Erythroblast (primary cell): ENCODE results near the gene COL24A1.

Experiments used
- GATA1 ChIP-seq: IDR thresholded peaks from 2 replicates; pipeline ENCODE4 v1.6.1; 2011; ENCODE audit warnings: low read depth, mild to moderate bottlenecking, control low read depth, low read length, moderate library complexity
- POLR2A ChIP-seq: IDR thresholded peaks from 2 replicates; pipeline ENCODE4 v1.6.1; 2011; ENCODE audit warnings: mild to moderate bottlenecking, low read length

- no peak for TF ChIP-seq POLR2A
- no peak for TF ChIP-seq GATA1
Measured at GRCh38 chr1:85697895-85698294, 458.7 kb downstream of the COL24A1 start.
